OCI-LY7 (cell line): ENCODE measurements around the gene PRSS3. TPM values are rescaled to one million over a fixed set of nuclear protein-coding genes. Genes with fewer than 3 reads are reported as not detected.

ENCODE experiments used
- BruUV-seq: library from RNA; stranded (reverse); fragments of 400-500 nt; replicated peaks from 2 replicates; lab custom pipeline; 2021; lab: Mats Ljungman, UMichigan
- CTCF ChIA-PET: fragments of 300-600 bp; sonication (Branson Sonifier 250); formaldehyde crosslinking; loops from one replicate; lab custom pipeline; 2022; ENCODE audit warnings: antibody characterized with exemption; ENCODE audit not compliant: unreplicated experiment; lab: Charles Lee
- POLR2A ChIA-PET: fragments of 300-600 bp; sonication (Branson Sonifier 250); formaldehyde crosslinking; loops from one replicate; lab custom pipeline; 2022; ENCODE audit warnings: antibody characterized with exemption; lab: Charles Lee
- DNase-seq: peaks from one replicate; pipeline ENCODE4 v3.0.0-alpha.2; 2015; ENCODE audit warnings: low spot score
- H2AFZ ChIP-seq: fragments of 200-600 bp; sonication (generic), shearing (Covaris generic); 2 replicates; pipeline ENCODE4 v1.6.1; 2014; ENCODE audit warnings: mild to moderate bottlenecking, antibody characterized with exemption, low read length, moderate library complexity
- H3K27ac ChIP-seq: fragments of 200-600 bp; sonication (generic); 2 replicates; pipeline ENCODE4 v1.5.1; 2014; ENCODE audit warnings: mixed run types, low read depth, mild to moderate bottlenecking, moderate library complexity, low read length, inconsistent platforms; ENCODE audit not compliant: poor library complexity, severe bottlenecking
- H3K36me3 ChIP-seq: fragments of 200-600 bp; sonication (generic); 2 replicates; pipeline ENCODE4 v1.6.1; 2014; ENCODE audit warnings: mild to moderate bottlenecking, antibody characterized with exemption, low read length, moderate library complexity, mixed read lengths; ENCODE audit not compliant: insufficient read depth
- H3K4me1 ChIP-seq: fragments of 200-600 bp; sonication (generic); 2 replicates; pipeline ENCODE4 v1.5.1; 2014; ENCODE audit warnings: mild to moderate bottlenecking, low read length; ENCODE audit not compliant: insufficient read depth, poor library complexity, severe bottlenecking
- H3K4me2 ChIP-seq: fragments of 200-600 bp; sonication (generic); 2 replicates; pipeline ENCODE4 v1.6.1; 2014; ENCODE audit warnings: mild to moderate bottlenecking, low read length
- H3K4me3 ChIP-seq: fragments of 200-600 bp; sonication (generic); 2 replicates; pipeline ENCODE4 v1.5.1; 2014; ENCODE audit warnings: mild to moderate bottlenecking, low read depth, low read length; ENCODE audit not compliant: poor library complexity, severe bottlenecking
- H3K79me2 ChIP-seq: fragments of 200-600 bp; sonication (generic); 2 replicates; pipeline ENCODE4 v1.6.1; 2016; ENCODE audit warnings: low read depth, mild to moderate bottlenecking, low read length, moderate library complexity, mixed read lengths; ENCODE audit not compliant: insufficient read depth
- H3K9me2 ChIP-seq: fragments of 200-600 bp; sonication (generic); 2 replicates; pipeline ENCODE4 v1.6.1; 2016; ENCODE audit warnings: mild to moderate bottlenecking, low read length, mixed read lengths; ENCODE audit not compliant: insufficient read depth
- H3K9me3 ChIP-seq: fragments of 200-600 bp; sonication (generic); 2 replicates; pipeline ENCODE4 v1.6.1; 2014; ENCODE audit warnings: mild to moderate bottlenecking, mixed run types, low read length, mixed read lengths
- H4K20me1 ChIP-seq: fragments of 200-600 bp; sonication (generic); 2 replicates; pipeline ENCODE4 v1.6.1; 2014; ENCODE audit warnings: mild to moderate bottlenecking, antibody characterized with exemption, low read length, moderate library complexity, mixed read lengths; ENCODE audit not compliant: insufficient read depth
- EZH2phosphoT487 ChIP-seq: fragments of 200-600 bp; sonication (generic); IDR thresholded peaks from 2 replicates; pipeline ENCODE4 v1.6.1; 2018; ENCODE audit warnings: low read depth, borderline replicate concordance, mild to moderate bottlenecking, mixed run types, antibody characterized with exemption, low read length, moderate library complexity, mixed read lengths
- intact Hi-C: fragments of 100-400 bp; cut with micrococcal nuclease; formaldehyde crosslinking; loops from one replicate; pipeline ENCODE4 v1.10.0; 2022; ENCODE audit not compliant: unreplicated experiment
- total RNA-seq, 2 experiments: library from RNA; depleted of rRNA in 1 of 2; stranded (reverse); fragments of >200 nt in 1 of 2; shearing (Covaris generic) in 1 of 2; gene quantifications; 2 replicates each; pipeline ENCODE4 v1.2.3, GENCODE V29; 2014 to 2022
- TF ChIP-seq, protein P1 (sequence below): fragments of 200-600 bp; sonication (generic); conservative IDR thresholded peaks from 2 replicates; pipeline ENCODE4 v1.5.1; 2014; ENCODE audit warnings: mild to moderate bottlenecking, antibody characterized with exemption, low read length, moderate library complexity, mixed read lengths

Gene PRSS3
- total RNA-seq, 2 experiments from 2014 or later = not detected

DNA sequence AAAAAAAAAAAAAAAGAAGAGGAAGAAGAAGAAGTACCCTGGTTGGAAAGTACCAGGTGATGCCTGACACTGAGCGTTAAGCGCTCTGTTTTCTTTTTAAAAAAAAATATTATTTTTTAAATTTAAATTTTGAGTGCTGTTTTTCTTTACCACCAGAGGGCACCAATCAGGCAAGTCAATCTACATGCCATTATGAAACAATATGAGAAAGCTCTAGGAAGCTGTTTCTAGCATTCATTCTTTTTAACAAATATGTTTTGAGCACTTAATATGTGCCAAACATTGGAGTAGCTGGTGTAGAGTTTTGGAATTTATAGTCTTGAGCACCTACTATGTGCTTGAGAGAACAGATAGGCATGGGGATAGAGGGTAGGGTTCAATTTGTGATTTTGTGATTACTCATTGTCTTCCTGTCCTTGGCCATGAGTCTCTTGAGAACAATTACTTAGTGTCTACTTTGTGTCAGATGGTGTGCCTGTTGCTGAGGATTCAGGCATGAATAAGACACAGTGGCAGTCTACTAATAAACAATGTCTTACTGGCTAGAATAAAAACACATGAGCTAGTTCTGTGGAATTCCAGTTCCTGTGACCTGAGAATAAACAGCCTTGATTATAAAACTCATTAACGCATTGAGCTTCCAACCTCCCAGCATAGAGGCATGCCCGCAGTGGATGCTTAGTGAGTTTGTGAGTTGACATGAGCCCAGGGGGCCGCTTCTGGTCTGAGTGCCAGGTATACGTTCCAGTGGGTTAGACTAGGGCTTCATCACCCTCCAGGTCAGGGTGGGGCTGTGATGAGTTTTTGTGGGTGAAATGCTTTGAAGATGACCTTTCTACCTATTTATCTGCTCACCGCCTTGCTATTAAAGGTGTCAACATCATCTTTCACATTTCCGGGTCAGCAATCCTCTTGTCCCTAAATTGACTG, 18.6 kb downstream of the PRSS3 start:
- CTCF ChIA-PET = interaction anchor here (0.6 to 1.4 kb wide), 3 partner anchors 24 to 38 kb away, joined by 3 to 4 read pairs (median 3); no protein-coding TSS in a partner anchor
- Histone ChIP-seq H3K9me3 (no peaks in the 10 kb centered on the region), H3K4me1 (peaks cover 37% of the 10 kb centered on the region), H3K79me2 (peaks cover 15% of the 10 kb centered on the region), H3K9me2 (no peaks in the 10 kb centered on the region), H3K27ac (peak overlapping the region; percentile 89), H3K4me2 (peak overlapping the region; percentile 43), H4K20me1 (peaks cover 4% of the 10 kb centered on the region; the same call in 1 of the 2 replicates), H3K36me3 (0 out of 2 replicates have a peak, but pooled peaks cover under 1% of the 10 kb centered on the region), H2AFZ (peak overlapping the region; percentile 89), H3K4me3 (no peak overlapping the region)
- POLR2A ChIA-PET = interaction anchor here (0.6 to 2.1 kb wide), 11 partner anchors 19 to 520 kb away, joined by 3 to 8 read pairs (median 4); no protein-coding TSS in a partner anchor
- intact Hi-C loops = loop anchor here (10.0 kb wide), 1 partner anchor 311 kb away; the partner anchor contains the start of gene DCAF12
- peak; percentile 78 for DNase-seq
- TF ChIP-seq, protein P1, sequence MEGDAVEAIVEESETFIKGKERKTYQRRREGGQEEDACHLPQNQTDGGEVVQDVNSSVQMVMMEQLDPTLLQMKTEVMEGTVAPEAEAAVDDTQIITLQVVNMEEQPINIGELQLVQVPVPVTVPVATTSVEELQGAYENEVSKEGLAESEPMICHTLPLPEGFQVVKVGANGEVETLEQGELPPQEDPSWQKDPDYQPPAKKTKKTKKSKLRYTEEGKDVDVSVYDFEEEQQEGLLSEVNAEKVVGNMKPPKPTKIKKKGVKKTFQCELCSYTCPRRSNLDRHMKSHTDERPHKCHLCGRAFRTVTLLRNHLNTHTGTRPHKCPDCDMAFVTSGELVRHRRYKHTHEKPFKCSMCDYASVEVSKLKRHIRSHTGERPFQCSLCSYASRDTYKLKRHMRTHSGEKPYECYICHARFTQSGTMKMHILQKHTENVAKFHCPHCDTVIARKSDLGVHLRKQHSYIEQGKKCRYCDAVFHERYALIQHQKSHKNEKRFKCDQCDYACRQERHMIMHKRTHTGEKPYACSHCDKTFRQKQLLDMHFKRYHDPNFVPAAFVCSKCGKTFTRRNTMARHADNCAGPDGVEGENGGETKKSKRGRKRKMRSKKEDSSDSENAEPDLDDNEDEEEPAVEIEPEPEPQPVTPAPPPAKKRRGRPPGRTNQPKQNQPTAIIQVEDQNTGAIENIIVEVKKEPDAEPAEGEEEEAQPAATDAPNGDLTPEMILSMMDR = peak; percentile 83
- TF ChIP-seq EZH2phosphoT487 = no peak
- BruUV-seq = no TSS peak

DNA sequence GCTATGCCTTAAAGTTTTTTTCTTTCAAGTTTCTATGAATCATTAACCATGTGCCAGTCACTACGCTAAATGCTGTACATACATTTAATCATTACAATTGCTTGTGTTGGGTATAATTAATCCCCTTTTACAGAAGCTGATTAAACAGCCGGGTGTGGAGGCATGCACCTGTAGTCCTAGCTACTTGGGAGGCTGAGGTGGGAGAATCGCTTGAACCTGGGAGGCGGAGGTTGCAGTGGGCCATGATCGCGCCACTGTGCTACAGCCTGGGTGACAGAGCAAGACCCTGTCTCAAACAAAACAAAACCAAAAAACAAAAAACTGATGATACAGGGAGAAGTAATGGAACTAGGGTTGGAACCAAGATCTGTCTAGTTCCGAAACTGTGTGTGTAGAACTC, 20.4 kb downstream of the PRSS3 start:
- peaks cover 33% of the 10 kb centered on the region for H3K79me2 ChIP-seq
- ChIA-PET POLR2A (interaction anchor here (0.6 to 2.1 kb wide), 8 partner anchors 19 to 108 kb away, joined by 3 to 8 read pairs (median 4); no protein-coding TSS in a partner anchor), CTCF (interaction anchor here (1.0 kb wide), 1 partner anchor 127 kb away, joined by 3 read pairs; no protein-coding TSS in a partner anchor)
- no peak for DNase-seq
- H3K4me2 ChIP-seq = peak overlapping the region; percentile 93
- no TSS peak for BruUV-seq
- H3K9me2 ChIP-seq = no peaks in the 10 kb centered on the region
- no peaks in the 10 kb centered on the region for H3K9me3 ChIP-seq
- peak overlapping the region; percentile 99 for H3K4me3 ChIP-seq
- peaks cover 20% of the 10 kb centered on the region; the same call in 1 of the 2 replicates for H4K20me1 ChIP-seq
- peak overlapping the region; percentile 89 for H3K27ac ChIP-seq
- TF ChIP-seq, protein P1 = no peak
- TF ChIP-seq EZH2phosphoT487 = no peak
- H3K36me3 ChIP-seq = peaks cover 13% of the 10 kb centered on the region
- H3K4me1 ChIP-seq = peaks cover 55% of the 10 kb centered on the region
- intact Hi-C loops = loop anchor here (1.0 to 10.0 kb wide), 3 partner anchors 37 to 309 kb away; partner anchors contain the start of gene DCAF12
- peak overlapping the region; percentile 88; the same call in 1 of the 2 replicates for H2AFZ ChIP-seq
